Gastrocnemius medialis (tissue), 4 donors: ENCODE measurements around the gene SERTAD2.

Source experiments
- POLR2A ChIP-seq, 2 donors: fragments of 450-650 bp; IDR thresholded peaks; one replicate each; pipeline ENCODE4 v1.6.1; 2017; ENCODE audit warnings: antibody characterized with exemption in 2 of 2, mild to moderate bottlenecking in 2 of 2, moderate library complexity in 2 of 2
- TF ChIP-seq, protein P1 (sequence below), 5 experiments: fragments of 450-650 bp in 3 of 5; fragments of 200-600 bp in 2 of 5; sonication (generic) in 2 of 5; IDR thresholded peaks in 4 of 5; conservative IDR thresholded peaks in 1 of 5; 1 replicate in 4 of 5; 2 replicates in 1 of 5; pipeline ENCODE4 v1.5.1; 2016 to 2019; ENCODE audit warnings: antibody characterized with exemption in 5 of 5, mild to moderate bottlenecking in 3 of 5, moderate library complexity in 3 of 5

DNA sequence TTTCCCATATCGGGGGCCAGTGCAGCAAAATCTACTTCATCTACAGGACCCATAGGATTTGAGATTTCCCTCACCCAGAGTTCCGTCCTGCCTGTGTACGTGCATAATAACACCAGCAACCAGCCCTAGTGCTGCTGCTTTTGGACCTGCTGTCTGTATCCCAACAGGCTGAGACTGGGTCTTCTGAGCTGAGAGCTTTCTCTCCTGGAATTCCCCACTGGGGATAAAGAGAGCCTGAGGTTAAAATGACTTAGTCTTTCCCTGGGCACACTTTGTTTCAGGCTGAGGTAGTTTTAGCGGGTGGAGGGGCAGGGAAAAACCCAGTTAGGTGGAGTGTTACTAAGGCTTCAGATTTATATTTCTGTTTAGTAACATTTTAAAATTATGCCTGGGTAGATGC is 62.5 kb downstream of the SERTAD2 start:
- TF ChIP-seq, protein P1, sequence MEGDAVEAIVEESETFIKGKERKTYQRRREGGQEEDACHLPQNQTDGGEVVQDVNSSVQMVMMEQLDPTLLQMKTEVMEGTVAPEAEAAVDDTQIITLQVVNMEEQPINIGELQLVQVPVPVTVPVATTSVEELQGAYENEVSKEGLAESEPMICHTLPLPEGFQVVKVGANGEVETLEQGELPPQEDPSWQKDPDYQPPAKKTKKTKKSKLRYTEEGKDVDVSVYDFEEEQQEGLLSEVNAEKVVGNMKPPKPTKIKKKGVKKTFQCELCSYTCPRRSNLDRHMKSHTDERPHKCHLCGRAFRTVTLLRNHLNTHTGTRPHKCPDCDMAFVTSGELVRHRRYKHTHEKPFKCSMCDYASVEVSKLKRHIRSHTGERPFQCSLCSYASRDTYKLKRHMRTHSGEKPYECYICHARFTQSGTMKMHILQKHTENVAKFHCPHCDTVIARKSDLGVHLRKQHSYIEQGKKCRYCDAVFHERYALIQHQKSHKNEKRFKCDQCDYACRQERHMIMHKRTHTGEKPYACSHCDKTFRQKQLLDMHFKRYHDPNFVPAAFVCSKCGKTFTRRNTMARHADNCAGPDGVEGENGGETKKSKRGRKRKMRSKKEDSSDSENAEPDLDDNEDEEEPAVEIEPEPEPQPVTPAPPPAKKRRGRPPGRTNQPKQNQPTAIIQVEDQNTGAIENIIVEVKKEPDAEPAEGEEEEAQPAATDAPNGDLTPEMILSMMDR (IDR thresholded peaks at IDR 0.05 in 4 of 5, conservative IDR thresholded peaks at IDR 0.05 in 1 of 5) = no peak
- no peak for TF ChIP-seq POLR2A (IDR thresholded peaks at IDR 0.05)
